K562 (cell line): ENCODE data around the gene C5orf52. TPM values are rescaled to one million over a fixed set of nuclear protein-coding genes. Genes with fewer than 3 reads are reported as not detected.

Experiments
- ATAC-seq: fragments of 200-7000 bp; cut with Tn5 transposase; 3 replicates; pipeline ENCODE4 v1.9.1; 2020; ENCODE audit warnings: moderate library complexity
- BruUV-seq: library from RNA; stranded (reverse); fragments of 400-500 nt; replicated peaks from 2 replicates; lab custom pipeline; 2021; lab: Mats Ljungman, UMichigan
- CTCF ChIA-PET: fragments of 300-600 bp; formaldehyde crosslinking; extraction: SDS; loops from one replicate; lab custom pipeline; 2021; ENCODE audit warnings: low intra/inter-chr PET ratio; lab: Yijun Ruan, JAX
- POLR2A ChIA-PET: fragments of 300-600, 350-650 bp; sonication (Branson Sonifier 250); formaldehyde crosslinking; extraction: SDS; loops from one replicate; lab custom pipeline; 2021; ENCODE audit warnings: antibody characterized with exemption, inconsistent platforms; lab: Yijun Ruan, JAX
- DNase-seq, 4 experiments: peaks; one replicate each; pipeline versions ENCODE4 v3.0.0 to v3.0.0-alpha.2; 2011 to 2018; ENCODE audit warnings: low spot score in 3 of 4, mixed read lengths in 3 of 4; ENCODE audit errors: extremely low read depth in 1 of 4
- FAIRE-seq: peaks from 2 replicates; lab custom pipeline; 2011; peaks lifted over from hg19 to GRCh38; lab: Jason Lieb, UNC
- H2AFZ ChIP-seq: 2 replicates; pipeline ENCODE4 v1.6.0; 2011; ENCODE audit warnings: low read depth, low read length, control low read depth, inconsistent platforms
- H3K27ac ChIP-seq: fragments of 200-600 bp; 3 replicates; pipeline ENCODE4 v1.8.0; 2011; ENCODE audit warnings: low read depth, mild to moderate bottlenecking, control low read depth, inconsistent platforms, low read length, moderate library complexity, mixed read lengths; ENCODE audit errors: extremely low read depth
- H3K27me3 ChIP-seq, 2 experiments: fragments of 300-600 bp in 1 of 2; 2 replicates in 1 of 2; 3 replicates in 1 of 2; pipeline versions ENCODE4 v1.6.0 to v1.8.0; 2011; ENCODE audit warnings: inconsistent platforms in 2 of 2, low read length in 2 of 2, mild to moderate bottlenecking in 1 of 2, mixed read lengths in 1 of 2, moderate library complexity in 1 of 2; ENCODE audit not compliant: control insufficient read depth in 2 of 2, insufficient read depth in 2 of 2
- H3K36me3 ChIP-seq: fragments of 300-600 bp; 3 replicates; pipeline ENCODE4 v1.8.0; 2011; ENCODE audit warnings: mild to moderate bottlenecking, low read length, inconsistent platforms; ENCODE audit not compliant: control insufficient read depth, insufficient read depth
- H3K4me1 ChIP-seq, 2 experiments: fragments of 200-600 bp in 1 of 2; replicated peaks in 1 of 2; 2 replicates in 1 of 2; 3 replicates in 1 of 2; pipeline versions ENCODE4 v1.5.1 to v1.8.0; 2011; ENCODE audit warnings: inconsistent platforms in 2 of 2, low read length in 2 of 2, mild to moderate bottlenecking in 1 of 2, mixed read lengths in 1 of 2, moderate library complexity in 1 of 2; ENCODE audit not compliant: control insufficient read depth in 2 of 2, insufficient read depth in 2 of 2
- H3K4me2 ChIP-seq: 2 replicates; pipeline ENCODE4 v1.6.1; 2011; ENCODE audit warnings: low read length, control low read depth, inconsistent platforms, mixed read lengths; ENCODE audit not compliant: insufficient read depth
- H3K4me3 ChIP-seq: fragments of 200-600 bp; sonication (generic), shearing (Covaris generic); 2 replicates; pipeline ENCODE4 v1.5.1; 2016; ENCODE audit warnings: control low read depth, inconsistent platforms
- H3K79me2 ChIP-seq: fragments of 200-600 bp; 3 replicates; pipeline ENCODE4 v1.8.0; 2011; ENCODE audit warnings: low read length, inconsistent platforms; ENCODE audit not compliant: control insufficient read depth, insufficient read depth
- H3K9ac ChIP-seq, 2 experiments: 2 replicates each; pipeline versions ENCODE4 v1.6.0 to v1.6.1; 2011; ENCODE audit warnings: low read depth in 2 of 2, low read length in 2 of 2, control low read depth in 1 of 2, inconsistent platforms in 1 of 2, mild to moderate bottlenecking in 1 of 2, mixed read lengths in 1 of 2; ENCODE audit not compliant: insufficient read depth in 1 of 2
- H3K9me1 ChIP-seq: one replicate; pipeline ENCODE4 v1.6.0; 2011; ENCODE audit warnings: inconsistent platforms, mild to moderate bottlenecking, low read length, moderate library complexity; ENCODE audit not compliant: control insufficient read depth, insufficient read depth
- H3K9me3 ChIP-seq: replicated peaks from 2 replicates; pipeline ENCODE4 v1.5.1; 2011; ENCODE audit warnings: low read depth, low read length, inconsistent platforms; ENCODE audit not compliant: control insufficient read depth, insufficient read depth
- H4K20me1 ChIP-seq: replicated peaks from 2 replicates; pipeline ENCODE4 v1.6.1; 2011; ENCODE audit warnings: low read length, inconsistent platforms, mixed read lengths; ENCODE audit not compliant: control insufficient read depth, insufficient read depth
- PRDM10 ChIP-seq: fragments of 450-650 bp; IDR thresholded peaks from 2 replicates; pipeline ENCODE4 v1.6.1; 2018; ENCODE audit not compliant: partially characterized antibody
- RFX1 ChIP-seq: fragments of 450-650 bp; IDR thresholded peaks from 2 replicates; pipeline ENCODE4 v1.6.1; 2016; ENCODE audit warnings: mild to moderate bottlenecking, moderate library complexity
- TFAP4 ChIP-seq: sonication (generic); formaldehyde crosslinking; IDR thresholded peaks from 2 replicates; pipeline ENCODE4 v1.8.0; 2022; ENCODE audit warnings: missing genetic modification reagents, mild to moderate bottlenecking, moderate library complexity, borderline replicate concordance
- UBTF ChIP-seq, 2 experiments: IDR thresholded peaks; 2 replicates each; pipeline ENCODE4 v1.6.1; 2012; ENCODE audit warnings: improper control_type of control experiment in 2 of 2, low read depth in 2 of 2, low read length in 2 of 2, borderline replicate concordance in 1 of 2
- XRCC4 ChIP-seq: IDR thresholded peaks from one replicate; pipeline ENCODE4 v1.6.1; 2011; ENCODE audit not compliant: insufficient read depth, insufficient read length; ENCODE audit errors: extremely low read depth
- WGBS: fragments of 100-300 bp; shearing (Covaris generic); methylation state at CpG from one replicate; pipeline ENCODE4 v1.1.6; 2016; ENCODE audit warnings: low coverage, mixed read lengths; ENCODE audit not compliant: insufficient coverage; ENCODE audit errors: missing lambda C conversion rate; 5-methylcytosine and 5-hydroxymethylcytosine counted together
- in situ Hi-C: fragments of 300-500 bp; cut with MboI; formaldehyde crosslinking; loops from 4 replicates; pipeline ENCODE4 v1.15.0; 2018; ENCODE audit warnings: inconsistent platforms, mixed read lengths
- intact Hi-C: fragments of 100-400 bp; cut with micrococcal nuclease; formaldehyde crosslinking; loops from 2 replicates; pipeline ENCODE4 v1.14.2; 2022
- polyA plus RNA-seq, 8 experiments: library from polyadenylated mRNA; depleted of rRNA in 4 of 8; stranded (reverse) in 5 of 8; unstranded in 3 of 8; fragments of >200 nt; fragmentation: Nextera tagmentation in 2 of 8; fragmentation: Illumina TruSeq in 1 of 8; extraction: Ambion mirVana in 2 of 8; extraction: Trizol in 1 of 8; gene quantifications; 2 replicates each; pipeline versions ENCODE4 v1.2.1 to v1.2.3, GENCODE V29; 2011 to 2014; ENCODE audit warnings: inconsistent platforms in 1 of 8, missing spikeins in 1 of 8
- total RNA-seq, 7 experiments: library from RNA; depleted of rRNA in 6 of 7; stranded (reverse); fragments of >200 nt in 6 of 7; fragmentation: Illumina TruSeq in 2 of 7; extraction: Trizol in 2 of 7; gene quantifications; 2 replicates each; pipeline versions ENCODE4 v1.2.1 to v1.2.3, GENCODE V29; 2011 to 2021; ENCODE audit warnings: low replicate concordance in 1 of 7

The C5orf52 gene
- total and polyA plus RNA-seq, 9 of the 15 experiments (the other 6 are each of a cell fraction or from before 2014, with no cell fraction given): not detected

- no peak for TF ChIP-seq UBTF (IDR thresholded peaks at IDR 0.05; ENCODE audit: borderline replicate concordance in 1 of 2, low read depth in 2 of 2, low read length in 2 of 2)
These were observed 1.6 kb upstream of the C5orf52 start (continued) for GRCh38 chr5:157669701-157670097.

- TF ChIP-seq RFX1 (no peak), PRDM10 (no peak), XRCC4 (no peak), TFAP4 (CRISPR knock-in tag) (no peak)
- TF ChIP-seq, all 486 proteins: peak for 0
- in situ Hi-C loops (no loop called here), intact Hi-C loops (no loop called here)
- Histone ChIP-seq H3K36me3 (no peaks in the 10 kb centered on the region), H3K9me3 (no peaks in the 10 kb centered on the region; the same call in 1 of the 2 replicates), H2AFZ (no peak overlapping the region), H3K4me1 (peaks cover 0 to 10% of the 10 kb centered on the region in 2 experiments; a peak in 1 of 5 replicates), H3K9ac (no peak overlapping the region), H3K4me2 (no peak overlapping the region), H4K20me1 (no peaks in the 10 kb centered on the region), H3K4me3 (no peak overlapping the region), H3K79me2 (no peaks in the 10 kb centered on the region), H3K27me3 (peaks cover 0 to 31% of the 10 kb centered on the region in 2 experiments; a peak in 2 of 5 replicates), H3K27ac (no peak overlapping the region), H3K9me1 (no peaks in the 10 kb centered on the region)
- no TSS peak for BruUV-seq
- FAIRE-seq (no peak), ATAC-seq (no peak), DNase-seq (no peak)
- ChIA-PET POLR2A (interaction anchor here (1.0 kb wide), 1 partner anchor 61 kb away, joined by 3 read pairs; no protein-coding TSS in a partner anchor), CTCF (no interaction called here)
- WGBS: 48% methylated on average over 47 of the region's 57 CpGs
These were observed 428 bp downstream of the C5orf52 start for GRCh38 chr5:157671592-157672330.
